HUDEP-2 (cell line): ENCODE data around the gene POC1A.

ENCODE experiments used
- DNase-seq, 76 experiments: peaks; one replicate each; lab custom pipeline; 2025; ENCODE audit not compliant: unreplicated experiment in 76 of 76; lab: John Stamatoyannopoulos, UW

POC1A gene

DNA sequence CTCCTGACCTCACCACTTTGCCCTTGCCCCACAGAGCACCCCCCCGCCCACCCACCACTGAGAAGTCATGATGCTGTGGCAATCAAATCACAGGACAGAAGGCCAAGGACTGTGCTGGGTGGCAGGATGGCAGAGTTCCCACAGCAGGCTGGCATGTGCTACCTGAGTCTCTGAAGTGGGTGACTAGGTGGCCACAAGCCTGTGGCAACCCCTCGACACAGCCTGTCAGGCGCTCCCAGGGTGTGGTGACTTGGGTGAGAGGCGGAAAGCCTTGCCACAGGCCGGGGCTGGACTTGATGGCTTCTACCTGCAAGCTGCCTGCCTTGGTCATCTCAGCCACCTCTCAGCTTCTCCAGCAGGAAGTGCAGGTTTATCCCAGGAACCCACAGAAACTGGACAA, 82.2 kb downstream of the POC1A start:
- no peak for DNase-seq

DNA sequence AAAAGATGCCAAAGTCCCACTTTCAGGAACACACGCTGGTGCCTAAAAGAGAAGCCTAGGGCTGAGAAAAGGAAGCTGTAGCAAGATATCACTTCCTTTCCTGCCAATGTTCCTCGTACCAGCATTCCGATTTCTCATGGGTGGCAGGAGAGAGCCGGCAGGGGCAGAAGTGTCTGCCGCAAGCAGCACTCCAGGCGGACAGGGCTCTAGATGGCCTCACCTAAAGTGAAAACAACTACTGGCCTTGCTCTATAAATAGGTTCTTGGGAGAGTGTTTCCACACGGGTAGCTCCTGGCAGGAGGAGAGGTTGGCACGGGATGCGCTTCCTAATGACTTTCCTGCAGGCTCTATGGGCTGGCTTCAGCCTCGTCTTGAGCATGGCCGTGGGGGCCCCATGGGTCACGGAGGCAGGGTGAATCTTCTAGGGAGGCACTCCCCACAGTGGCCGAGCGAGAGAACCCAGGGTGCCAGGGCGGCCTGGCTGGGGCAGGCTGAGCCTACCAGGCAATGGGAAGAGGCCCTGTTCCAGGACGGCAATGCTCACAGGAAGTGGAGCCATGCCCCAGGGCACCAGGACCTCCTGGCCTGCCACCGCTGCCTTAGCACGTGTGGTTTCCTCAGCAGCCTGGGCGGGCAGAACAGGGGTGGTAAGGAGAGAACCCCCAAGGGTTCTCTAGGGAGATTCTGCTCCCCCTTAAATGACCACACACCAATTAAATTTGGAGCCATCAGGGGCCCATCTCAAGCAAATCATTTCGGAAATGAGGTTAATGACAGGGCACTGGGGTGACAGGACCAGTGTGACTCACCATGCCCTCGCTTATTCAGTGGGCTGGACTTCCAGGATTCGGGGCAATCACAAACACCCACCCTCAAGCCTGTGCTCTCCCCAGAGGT, 83.2 kb downstream of the POC1A start:
- no peak for DNase-seq

DNA sequence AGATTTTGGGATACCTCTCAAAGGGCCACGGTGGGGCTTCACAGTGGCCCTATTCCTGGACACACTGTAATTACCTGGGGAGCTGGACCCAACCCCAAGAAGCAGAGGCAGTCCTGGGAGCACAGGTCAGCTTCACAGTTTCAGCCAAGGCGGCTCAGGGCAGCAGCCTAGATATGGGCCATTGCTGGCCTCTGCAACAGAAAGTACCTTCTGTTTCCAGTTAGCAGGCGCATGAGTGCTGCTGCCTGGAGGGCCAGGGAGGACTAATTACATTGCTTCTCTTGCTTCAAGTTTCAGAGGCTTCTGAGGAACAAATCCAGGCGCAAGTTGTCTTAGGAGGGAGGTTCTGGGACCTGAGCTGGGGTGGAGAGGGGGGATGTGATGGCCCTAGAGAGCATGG, 84.4 kb downstream of the POC1A start:
- no peak for DNase-seq

DNA sequence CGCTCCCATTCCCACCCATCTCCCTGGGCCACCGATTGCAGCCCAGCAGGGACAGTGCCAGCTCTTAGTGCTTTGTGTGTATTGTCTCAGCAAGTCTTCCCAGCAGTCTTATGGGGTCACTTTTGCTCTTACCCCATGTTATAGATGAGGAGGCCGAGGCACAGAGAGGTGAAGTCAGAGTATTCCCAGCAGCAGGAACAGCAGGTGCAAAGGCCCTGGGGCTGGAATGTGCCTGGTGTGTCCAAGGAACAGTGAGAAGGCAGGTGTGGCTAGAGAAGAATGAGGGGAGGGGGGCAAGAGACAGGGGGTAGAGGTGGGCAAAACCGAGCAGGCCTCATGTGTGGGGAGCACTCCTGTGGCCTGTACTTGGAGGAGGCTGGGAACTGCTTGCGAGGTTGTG, 85.1 kb downstream of the POC1A start:
- no peak for DNase-seq

DNA sequence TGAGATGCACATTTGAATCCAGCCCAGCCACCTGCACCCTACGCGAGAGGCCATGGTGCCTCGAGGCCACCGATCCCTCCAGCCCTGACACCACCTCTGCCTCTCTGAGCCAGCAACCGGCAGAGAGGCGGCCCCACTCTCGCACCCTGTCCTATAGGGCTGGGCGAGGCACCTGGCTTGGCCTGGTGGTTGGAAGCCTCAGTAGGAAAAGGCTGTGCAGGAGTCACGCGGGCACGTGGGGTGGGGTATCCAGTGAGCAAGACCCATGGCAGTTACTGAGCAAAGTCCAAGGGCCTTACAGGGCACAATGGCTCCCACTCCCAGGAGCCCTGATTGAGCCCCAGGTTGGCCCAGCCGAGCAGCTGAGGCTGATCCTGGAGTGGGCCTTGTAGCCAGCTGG, 85.5 kb downstream of the POC1A start:
- DNase-seq, result peak in 1 of 76 experiments; percentile 1

DNA sequence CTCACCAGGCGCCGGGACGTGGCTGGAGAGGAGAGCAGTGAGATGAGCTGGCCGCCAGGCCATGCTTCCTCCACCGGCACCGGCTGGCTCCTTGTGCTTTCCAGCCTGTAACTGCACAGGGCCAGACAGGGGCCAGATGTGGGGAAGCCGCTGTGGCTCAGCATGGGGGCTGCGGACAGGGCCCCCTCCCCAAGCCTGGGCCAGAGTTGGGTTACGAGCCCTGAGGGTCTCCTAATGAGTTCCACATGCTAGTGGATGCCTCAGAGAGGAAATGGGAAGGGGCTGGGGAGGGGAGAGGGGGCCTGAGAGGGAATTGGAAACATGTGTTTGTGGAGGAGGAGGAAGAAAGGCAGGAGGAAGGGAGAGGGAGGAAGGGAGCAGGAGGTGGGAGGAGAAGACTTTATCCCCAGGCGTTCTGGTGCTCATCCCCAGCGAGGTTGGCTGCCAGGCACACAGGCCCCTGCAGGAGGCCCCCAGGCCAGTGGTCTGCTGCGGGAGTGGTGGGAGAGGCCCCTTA, 86.1 kb downstream of the POC1A start:
- no peak for DNase-seq

DNA sequence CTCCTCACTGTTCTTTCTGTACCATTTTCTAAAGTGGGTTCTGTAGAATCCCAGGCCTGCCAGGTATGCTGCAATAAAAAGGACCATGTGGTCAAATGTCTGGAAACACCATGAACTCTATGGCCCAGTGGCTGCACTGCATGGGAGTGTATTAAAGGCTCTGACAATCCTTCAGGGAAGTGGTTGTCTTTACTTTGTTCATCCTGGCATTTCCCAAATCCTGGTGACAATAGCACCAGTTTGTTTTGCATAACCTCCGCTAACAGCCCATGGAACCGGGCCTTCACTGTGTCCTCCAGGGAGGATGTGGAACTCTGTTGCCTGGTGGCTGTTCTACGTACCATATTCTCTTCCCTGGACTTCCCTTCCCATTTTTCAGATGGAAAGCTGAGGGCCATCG, 86.7 kb downstream of the POC1A start:
- no peak for DNase-seq

DNA sequence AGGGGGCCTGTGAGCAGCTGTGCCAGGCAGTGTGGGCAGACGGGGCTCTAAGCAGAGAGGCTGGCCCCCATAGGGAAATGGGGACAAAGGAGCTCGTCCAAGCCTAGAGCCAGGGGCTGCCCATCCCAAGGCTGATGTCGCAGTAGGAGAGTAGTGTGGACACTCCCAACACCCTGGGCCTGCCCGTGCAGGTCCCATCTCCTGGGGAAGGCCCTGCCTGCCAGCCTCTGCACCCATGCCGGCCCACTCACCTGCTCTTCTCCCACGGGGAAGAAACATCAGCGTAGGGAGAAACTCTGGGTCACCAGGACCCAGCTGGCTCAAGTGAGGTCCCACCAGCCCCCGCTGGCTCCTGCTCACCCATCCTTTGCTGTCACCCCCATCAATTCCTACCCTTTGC, 87.2 kb downstream of the POC1A start:
- DNase-seq, result no peak

DNA sequence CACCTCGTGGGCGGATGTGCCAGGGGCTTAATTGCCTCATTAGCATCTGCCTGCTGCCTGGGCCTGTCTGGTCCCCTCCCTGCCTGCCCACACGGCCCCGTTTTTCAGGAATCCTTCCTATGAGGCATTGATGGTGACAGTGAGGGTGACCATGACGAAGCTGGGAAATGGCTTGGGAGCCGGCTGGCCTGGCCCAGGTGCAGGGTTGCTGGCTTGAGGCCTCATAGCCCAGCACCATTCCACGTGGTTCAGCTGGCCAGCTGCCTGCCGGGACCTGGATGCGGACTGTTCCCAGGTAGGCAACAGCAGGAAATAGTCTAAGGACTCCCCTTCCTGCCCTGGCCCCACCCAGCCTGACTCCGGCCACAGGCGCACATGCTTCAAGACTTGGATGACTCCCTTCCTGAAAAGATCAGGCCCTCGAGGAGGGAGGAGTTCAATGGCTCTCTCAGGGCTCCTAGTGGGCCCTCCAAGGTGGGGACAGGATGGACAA, 88.9 kb downstream of the POC1A start:
- DNase-seq, result no peak

DNA sequence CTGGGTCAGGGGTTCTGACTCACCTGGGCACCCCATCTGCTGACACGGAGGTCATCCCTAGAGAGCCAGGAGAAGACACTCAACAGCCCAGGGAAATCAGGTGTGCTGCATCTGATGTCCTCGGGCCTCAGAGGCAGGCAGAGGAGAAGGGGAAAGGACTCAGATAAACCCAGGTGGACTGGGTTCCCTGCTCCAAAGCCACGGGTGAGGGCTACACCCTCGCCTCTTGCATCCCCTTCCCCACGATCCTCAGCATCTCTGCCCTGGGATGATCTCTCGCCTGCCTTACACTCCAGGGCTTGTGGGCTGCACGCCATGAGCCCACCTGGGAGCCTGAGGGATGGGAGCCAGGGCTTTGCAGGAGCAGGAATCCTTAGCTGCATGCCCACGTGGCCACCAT, 89.7 kb downstream of the POC1A start:
- DNase-seq, result no peak

DNA sequence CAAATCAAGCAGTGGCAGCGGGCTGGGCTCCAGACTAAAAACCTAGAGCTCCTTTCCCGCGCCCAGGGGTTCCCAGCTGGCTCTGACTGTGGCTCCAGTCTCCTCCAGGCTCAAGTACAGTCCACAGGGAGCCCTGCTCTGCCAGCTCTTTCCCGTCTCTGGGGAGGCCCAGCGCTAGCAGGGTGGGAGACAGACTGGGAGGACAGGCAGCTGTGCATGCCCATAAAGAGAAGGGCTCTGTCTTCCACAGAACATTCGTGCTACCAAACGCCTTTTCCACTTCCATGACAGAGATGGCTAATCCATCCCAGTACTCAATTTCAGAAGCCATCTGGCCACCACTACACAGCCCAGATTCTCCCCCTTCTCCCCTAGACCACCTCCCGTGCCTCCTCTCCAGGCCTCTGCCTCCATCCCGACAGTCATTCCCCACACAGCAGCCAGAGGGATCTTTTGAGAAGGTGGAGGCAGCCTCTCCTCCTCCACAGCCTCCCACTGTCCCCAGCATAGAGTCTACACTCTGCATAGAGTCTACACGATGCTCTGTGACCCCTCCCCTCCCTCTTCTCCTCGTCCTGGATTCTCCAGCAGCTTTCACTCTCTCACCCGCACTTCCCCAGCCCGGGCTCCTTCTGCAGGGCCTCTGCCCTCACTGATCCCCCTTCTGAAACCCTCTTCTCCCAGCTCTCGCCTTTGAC, 91.0 kb downstream of the POC1A start:
- DNase-seq, result no peak

DNA sequence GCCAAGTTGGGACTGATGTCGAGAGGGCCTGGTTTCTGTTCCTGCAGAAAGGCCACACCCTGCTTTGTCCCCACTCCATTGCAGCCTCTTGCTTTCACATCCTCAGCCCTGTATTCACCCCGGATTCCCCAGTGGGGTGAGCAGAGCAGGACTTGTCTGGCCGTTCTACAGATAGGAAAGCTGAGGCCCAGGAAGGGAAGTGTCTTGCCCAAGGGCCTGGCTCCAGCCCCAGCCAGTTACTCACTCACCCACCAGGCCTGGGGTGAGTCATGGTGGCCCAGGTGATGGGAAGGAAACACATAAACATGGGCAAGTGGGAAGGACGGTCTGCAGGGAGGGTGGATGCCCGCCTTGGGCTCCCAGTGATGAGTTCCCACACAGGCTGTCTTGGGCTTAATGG, 91.7 kb downstream of the POC1A start:
- peak in 5 of 76 experiments; percentile 11 to 28 (median 17) for DNase-seq

DNA sequence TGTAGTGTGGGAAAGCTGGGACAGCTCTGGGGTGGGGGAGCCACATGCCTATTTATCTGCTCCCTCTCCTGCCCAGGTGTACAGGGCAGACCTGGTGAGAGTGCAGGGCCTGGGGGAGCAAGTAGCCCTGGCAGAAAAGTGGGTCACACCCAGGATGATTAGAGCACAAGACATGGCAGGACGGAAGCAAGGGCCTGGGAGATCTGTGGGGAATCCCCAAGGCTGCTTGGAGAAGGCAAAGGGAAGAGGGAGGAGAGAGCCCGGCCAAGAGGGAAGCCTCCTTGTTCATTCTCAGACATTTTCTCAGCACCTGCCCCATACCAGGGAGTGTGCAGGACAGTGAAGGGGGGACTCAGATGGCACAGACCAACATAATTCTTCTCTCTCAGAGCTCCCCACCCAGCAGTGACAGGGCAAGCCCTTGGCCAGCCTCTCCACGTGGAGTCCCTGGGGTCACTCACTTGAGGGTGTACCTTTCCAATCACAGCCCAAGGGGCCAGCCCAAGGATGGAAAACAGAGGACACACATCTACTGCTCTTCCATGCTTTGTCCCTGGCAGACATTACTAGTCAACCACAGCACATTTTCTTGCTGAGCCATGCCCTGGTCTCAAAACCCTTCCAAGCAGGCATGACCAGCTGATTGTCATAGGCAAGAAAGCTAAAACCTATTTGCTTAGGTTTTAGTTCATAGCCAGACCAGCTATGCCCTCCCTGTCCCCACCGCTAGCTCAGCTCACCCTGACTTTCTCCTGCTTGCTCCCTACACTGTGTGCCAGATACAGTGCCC, 92.9 kb downstream of the POC1A start:
- no peak for DNase-seq

DNA sequence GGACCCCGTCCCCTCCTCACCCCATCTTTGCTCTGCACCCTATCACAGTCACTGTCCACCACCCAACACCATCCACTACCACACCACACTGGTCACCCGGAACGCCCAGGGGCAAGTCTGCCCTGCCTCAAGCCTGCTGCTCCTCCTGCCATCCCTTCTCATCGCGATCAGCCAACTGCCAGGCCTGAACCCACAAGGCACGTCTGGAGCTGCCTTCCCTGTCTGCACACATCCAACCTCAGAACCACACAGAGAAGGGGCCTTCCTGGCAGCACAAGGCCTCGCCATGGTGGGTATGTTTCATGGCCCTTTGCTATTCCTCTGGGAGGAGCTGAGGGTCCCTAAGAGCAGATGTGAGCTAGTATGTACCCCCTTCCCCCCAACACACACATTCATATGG, 94.4 kb downstream of the POC1A start:
- DNase-seq, result no peak

DNA sequence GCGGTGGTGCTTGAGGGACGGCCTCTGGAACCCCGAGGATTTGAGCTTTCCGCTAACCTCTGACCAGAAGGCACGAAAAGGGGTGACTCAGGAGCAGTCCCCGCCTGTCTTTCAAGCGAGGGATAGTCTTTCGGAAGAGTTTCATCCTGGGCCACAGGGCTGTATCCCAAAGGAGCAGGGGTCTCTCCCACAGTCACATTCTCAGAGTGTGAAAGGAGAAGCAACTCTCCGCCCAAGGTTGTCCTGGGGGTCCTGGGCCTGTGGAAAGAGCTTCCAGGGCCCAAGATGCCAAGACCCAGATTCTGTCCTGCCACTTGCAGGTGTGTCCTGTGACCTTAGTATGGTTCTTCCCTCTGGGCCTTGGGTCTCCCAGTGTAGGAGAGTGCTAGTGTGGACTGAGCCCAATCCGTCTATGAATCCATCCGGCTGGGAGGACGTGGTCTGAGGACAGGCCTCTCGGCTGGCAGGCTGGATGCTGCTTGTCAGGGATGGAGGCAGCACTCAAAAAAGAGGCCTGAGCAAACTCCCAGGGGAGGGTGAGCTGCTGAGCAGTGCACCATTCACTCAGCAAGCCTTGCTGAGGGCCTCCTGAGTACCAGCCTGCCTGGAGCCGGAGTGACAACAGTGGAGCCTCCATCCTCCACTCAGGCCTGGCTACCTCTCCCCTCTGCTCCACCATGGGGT, 96.3 kb downstream of the POC1A start:
- DNase-seq, result no peak

DNA sequence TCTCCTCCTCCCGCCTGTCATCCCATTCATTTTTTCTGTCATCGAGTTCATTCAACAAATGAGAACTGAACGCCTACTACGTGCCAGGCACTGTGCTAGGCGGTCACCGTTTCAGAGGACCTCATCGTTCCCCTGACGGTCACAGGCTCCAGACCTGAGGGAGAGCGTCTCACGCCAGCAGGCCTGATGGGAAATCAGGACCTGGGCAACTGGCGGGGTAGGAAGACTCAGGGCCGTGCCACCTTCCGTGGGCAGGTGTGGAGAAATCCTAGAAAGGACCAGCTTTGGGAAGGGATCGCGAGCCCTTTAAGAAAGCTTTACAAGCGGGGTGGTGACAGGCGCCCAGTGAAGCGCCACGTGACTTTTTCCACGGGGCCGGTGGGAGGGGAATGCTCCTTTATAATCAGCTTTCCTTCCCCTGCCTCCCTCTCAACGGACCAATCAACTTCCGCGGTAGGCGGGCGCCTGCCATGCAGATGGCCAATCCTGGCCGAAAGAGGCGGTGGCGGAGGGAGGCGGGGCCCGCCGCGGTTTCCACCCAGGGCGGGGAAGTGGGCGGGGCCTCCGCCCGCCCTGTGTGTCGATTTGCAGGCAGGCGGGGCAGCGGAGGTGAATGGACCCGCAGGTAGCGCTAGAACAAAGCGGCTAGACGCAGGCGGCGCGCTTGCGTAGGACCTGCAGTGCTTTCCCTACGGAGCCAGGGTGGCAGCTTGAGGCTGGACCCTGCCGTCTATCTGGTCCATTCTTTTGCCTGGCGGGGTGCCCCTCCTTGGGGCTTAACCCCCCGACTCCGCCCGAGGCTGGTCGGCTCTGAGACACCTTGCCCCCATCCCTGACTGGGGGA, 97.0 kb downstream of the POC1A start:
- DNase-seq, result peak in 75 of 76 experiments; percentile 87 to 99 (median 98)

DNA sequence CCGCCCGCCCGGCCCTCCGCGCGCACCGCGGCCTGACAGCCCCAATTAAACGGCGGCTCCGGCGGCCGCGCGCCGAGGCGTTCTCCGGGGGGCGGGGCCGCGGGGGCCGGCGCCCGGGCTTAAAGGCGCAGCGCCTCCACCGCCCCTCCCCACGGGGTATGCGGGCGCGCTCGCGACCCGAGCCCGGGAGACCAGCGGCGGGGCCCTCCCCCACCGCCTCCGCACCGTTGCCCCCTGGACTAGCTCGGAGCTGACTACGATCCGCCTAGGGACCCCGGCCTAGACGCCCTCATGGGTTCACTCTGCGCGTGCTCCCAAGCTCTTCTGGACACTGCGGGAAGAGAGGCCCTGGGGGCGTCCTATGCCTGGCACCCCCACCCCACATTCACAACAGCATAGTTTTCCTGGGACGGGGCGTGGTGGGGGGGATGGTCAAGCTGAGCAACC, 97.7 kb downstream of the POC1A start, which contains the start of gene DUSP7:
Gene DUSP7 (minus strand): TSS at position 51 of the 447 bp plus-strand sequence. CDS start 205 bp downstream, outside the sequence.
- DNase-seq, result peak in 44 of 76 experiments; percentile 4 to 90 (median 42)

DNA sequence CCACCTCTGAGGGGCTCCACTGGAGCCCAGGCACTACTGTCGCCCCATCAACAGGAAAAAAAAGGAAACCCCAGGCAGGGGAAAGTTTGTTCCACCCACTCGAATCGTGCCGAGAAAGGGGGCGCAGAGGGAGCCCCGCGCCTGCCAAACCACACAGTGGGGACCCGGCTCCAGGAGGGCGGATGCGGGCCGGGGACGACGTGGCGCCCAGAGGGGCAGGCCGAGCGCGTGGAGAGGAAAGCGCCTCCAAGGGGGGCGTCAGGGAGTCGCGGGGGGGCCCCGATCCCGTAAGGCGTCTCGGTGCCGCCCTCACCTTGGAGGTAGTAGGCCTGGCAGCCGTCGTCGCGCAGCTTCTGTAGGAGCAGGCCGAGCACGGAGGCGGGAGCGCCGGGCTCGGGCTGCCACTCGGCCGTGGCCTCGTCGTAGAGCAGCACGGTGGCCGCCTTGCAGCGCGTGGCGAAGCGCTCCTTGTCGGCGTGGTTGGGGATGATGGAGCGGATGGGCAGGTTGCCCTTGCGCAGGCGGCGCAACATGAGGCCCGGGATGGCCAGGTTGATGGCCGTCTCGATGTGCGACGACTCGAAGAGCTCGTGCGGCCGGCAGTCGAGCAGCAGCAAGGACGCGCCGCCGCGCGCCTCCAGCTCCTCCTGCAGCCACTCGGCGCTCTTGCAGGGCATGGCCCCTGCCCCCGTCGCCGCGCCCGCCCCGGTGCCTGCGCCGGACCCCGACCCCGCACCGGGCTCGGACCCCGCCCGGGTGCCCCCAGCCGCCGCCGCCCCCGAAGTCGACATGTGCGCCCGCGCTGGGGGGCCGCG, 98.5 kb downstream of the POC1A start:
- DNase-seq, result peak in 31 of 76 experiments; percentile 4 to 57 (median 29)
